ENCODE results near the gene NFIB. TPM values are rescaled to one million over a fixed set of nuclear protein-coding genes. Genes with fewer than 3 reads are reported as not detected.

Gene NFIB
- total RNA-seq, 4 donors from 2014 or later = 61.0 to 68.3 (median 65.4) TPM

DNA sequence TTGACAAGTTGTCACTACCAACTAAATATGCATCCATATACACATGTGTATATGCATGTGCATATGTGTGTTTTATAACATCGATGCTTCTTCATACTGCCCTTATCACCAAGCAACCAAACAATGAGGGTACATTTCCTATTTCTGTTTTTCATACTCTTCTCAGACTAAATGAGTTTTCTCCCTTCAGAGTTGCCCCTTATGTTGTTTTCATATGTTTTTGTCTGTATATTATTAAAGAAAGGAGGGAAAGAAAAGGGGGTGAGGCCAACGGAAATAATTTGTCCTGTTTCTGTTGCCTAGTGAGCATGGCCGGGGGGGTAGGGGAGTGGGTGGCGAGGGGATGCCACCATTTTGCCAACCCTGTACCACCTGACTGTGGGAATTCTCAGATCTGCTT is 28.8 kb upstream of the NFIB start:
- Histone ChIP-seq H3K9me3 (no peaks in the 10 kb centered on the region), H3K27ac (peak overlapping the region in 2 of 4 donors; percentile 57 to 72), H3K27me3 (peaks cover 52% of the 10 kb centered on the region), H3K36me3 (no peaks in the 10 kb centered on the region), H3K4me1 (peaks cover 0 to 65% (median 6%) of the 10 kb centered on the region in 3 donors), H3K4me3 (no peak overlapping the region)
- TF ChIP-seq POLR2A (IDR thresholded peaks at IDR 0.05) (no peak), EP300 (IDR thresholded peaks at IDR 0.05) (no peak), POLR2AphosphoS5 (IDR thresholded peaks at IDR 0.05) (no peak)
- TF ChIP-seq, protein P1, sequence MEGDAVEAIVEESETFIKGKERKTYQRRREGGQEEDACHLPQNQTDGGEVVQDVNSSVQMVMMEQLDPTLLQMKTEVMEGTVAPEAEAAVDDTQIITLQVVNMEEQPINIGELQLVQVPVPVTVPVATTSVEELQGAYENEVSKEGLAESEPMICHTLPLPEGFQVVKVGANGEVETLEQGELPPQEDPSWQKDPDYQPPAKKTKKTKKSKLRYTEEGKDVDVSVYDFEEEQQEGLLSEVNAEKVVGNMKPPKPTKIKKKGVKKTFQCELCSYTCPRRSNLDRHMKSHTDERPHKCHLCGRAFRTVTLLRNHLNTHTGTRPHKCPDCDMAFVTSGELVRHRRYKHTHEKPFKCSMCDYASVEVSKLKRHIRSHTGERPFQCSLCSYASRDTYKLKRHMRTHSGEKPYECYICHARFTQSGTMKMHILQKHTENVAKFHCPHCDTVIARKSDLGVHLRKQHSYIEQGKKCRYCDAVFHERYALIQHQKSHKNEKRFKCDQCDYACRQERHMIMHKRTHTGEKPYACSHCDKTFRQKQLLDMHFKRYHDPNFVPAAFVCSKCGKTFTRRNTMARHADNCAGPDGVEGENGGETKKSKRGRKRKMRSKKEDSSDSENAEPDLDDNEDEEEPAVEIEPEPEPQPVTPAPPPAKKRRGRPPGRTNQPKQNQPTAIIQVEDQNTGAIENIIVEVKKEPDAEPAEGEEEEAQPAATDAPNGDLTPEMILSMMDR (IDR thresholded peaks at IDR 0.05) = no peak
- WGBS, 2 donors (ENCODE audit: low coverage in 1 of 2) = 80 to 86% methylated on average over 1 to 3 of the region's 4 CpGs
- no peak for ATAC-seq

DNA sequence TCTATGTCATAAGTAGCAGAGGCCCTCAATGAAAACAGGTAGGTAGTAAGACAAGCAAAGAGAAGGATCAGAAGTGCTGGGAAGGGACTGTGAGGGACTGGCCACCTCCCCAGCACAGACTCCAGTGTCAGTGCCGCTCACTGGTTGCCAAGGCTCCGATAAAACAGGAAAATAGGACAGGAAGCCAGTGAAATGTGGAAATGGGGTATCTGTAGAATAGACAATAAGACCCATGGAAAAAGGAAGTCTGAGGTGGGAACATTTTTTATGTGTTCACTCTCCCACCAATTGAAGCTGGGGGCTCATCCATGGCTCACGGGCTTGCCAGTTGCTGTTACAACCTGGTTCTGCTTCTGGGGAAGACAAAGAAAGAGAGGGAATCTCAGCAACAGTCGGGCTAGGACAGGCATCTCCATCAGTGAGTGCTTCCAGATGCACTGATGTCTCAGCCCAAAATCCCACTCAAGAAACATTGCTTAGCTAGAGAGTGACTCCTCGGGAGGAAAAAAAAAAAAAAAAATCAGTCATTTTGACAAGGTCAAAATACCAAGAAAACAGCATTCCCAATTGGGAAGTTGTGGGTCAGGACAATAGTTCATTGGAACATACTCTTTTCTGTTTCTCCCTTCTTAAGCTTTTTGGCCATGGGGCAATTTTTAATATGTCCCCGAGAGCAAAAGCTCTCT is 27.6 kb upstream of the NFIB start:
- no peaks in the 10 kb centered on the region for H3K36me3 ChIP-seq
- no peaks in the 10 kb centered on the region for H3K9me3 ChIP-seq
- peak overlapping the region in 3 of 4 donors; percentile 1 to 20 (median 11) for H3K27ac ChIP-seq
- TF ChIP-seq EP300 (IDR thresholded peaks at IDR 0.05) = no peak
- peak; percentile 20 for TF ChIP-seq POLR2AphosphoS5 (IDR thresholded peaks at IDR 0.05)
- WGBS, 2 donors (ENCODE audit: low coverage in 1 of 2) = 49 to 57% methylated on average over 4 to 5 of the region's 6 CpGs
- ATAC-seq = peak; percentile 11
- H3K27me3 ChIP-seq = peaks cover 40% of the 10 kb centered on the region
- peaks cover 0 to 53% (median 6%) of the 10 kb centered on the region in 3 donors for H3K4me1 ChIP-seq
- no peak overlapping the region for H3K4me3 ChIP-seq

DNA sequence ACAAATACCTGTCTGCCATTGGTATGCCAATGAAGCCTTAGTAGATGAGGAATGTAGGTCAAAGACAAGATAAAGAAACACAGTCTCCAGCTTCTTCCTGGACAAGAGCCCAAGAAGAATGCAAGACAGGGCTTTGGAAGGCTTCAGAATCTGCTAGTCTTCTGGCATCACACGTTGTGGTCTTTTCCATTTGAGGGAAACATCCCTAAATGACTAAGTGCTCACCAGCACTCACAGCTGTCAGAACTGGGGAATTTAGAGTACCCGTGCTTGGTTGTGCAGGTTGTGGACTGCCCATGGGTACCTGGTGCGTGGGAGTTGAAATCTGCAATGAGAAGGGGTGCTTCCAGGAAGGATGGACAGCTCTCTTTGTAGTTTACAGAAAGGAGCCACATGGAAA is 27.1 kb upstream of the NFIB start:
- ATAC-seq = no peak
- Histone ChIP-seq H3K27me3 (peaks cover 34% of the 10 kb centered on the region), H3K9me3 (no peaks in the 10 kb centered on the region), H3K4me1 (peaks cover 0 to 48% (median 6%) of the 10 kb centered on the region in 3 donors), H3K4me3 (no peak overlapping the region), H3K36me3 (no peaks in the 10 kb centered on the region), H3K27ac (peak overlapping the region in 3 of 4 donors; percentile 1 to 20 (median 11))
- TF ChIP-seq POLR2AphosphoS5 (IDR thresholded peaks at IDR 0.05) = no peak
- TF ChIP-seq, protein P1 (IDR thresholded peaks at IDR 0.05) = no peak
- no peak for TF ChIP-seq POLR2A (IDR thresholded peaks at IDR 0.05)
- no peak for TF ChIP-seq EP300 (IDR thresholded peaks at IDR 0.05)
- 68 to 71% methylated on average over 2 of the region's 3 CpGs for WGBS, 2 donors (ENCODE audit: low coverage in 1 of 2)

DNA sequence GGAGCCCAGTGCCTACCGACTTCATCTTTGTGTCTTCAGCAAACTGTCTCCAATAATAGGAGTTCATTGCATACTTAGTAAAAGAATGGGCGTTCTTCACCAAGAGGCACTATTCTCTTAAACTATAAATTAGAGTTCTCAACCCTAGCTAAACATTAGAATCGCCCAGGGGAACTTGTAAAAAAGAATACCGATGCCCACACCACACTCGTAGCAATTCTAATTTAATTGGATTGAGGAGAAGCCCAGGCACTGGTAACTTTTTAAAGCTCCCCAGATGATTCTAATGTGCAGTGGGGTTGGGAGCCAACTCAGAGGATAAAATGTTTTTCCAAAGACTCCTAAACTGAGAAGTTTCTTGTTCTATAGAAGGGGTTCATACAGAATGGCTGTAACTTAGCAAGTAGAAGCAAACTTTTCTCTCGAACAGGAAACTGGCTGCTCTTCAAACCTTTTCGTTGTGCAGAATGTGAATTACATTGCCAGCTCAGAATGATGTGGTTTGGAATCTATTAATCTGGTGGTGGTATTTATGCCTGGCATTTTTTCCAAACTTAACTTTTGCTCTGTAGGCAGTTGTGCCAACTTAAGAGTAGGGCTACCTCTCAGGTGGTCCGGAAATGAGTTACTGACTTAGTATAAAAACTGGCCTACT is 26.4 kb upstream of the NFIB start:
- H3K27ac ChIP-seq = peak overlapping the region in 2 of 4 donors; percentile 11 to 20
- 68 to 80% methylated on average over 7 to 8 of the region's 8 CpGs for WGBS, 2 donors (ENCODE audit: low coverage in 1 of 2)
- H3K9me3 ChIP-seq = no peaks in the 10 kb centered on the region
- peaks cover 0 to 41% (median 6%) of the 10 kb centered on the region in 3 donors for H3K4me1 ChIP-seq
- TF ChIP-seq POLR2AphosphoS5 (IDR thresholded peaks at IDR 0.05) = no peak
- TF ChIP-seq, protein P1 (IDR thresholded peaks at IDR 0.05) = no peak
- no peak for TF ChIP-seq EP300 (IDR thresholded peaks at IDR 0.05)
- TF ChIP-seq POLR2A (IDR thresholded peaks at IDR 0.05) = no peak
- H3K27me3 ChIP-seq = peaks cover 28% of the 10 kb centered on the region
- H3K36me3 ChIP-seq = no peaks in the 10 kb centered on the region
- ATAC-seq = no peak
- H3K4me3 ChIP-seq = no peak overlapping the region

DNA sequence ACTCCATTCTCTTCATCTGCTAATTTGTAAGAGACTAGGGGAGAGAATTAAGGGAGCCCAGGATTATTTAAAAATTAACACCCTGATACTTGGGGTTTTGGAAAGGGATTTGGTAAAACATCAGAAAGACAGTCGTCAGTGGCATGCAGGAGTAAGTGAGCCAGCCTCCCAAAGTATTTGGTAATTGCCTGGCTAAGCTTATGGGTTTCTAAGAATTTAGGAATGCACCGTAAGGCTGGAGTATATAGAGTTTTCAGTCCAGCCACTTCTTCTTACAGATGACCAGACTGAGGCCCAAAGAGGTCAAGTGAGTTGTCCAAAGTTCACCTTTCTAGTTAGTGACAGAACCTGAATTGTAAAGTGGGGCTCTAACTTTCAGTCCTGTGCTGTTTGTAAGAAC is 25.8 kb upstream of the NFIB start:
- Histone ChIP-seq H3K4me1 (peaks cover 0 to 40% (median 6%) of the 10 kb centered on the region in 3 donors), H3K36me3 (no peaks in the 10 kb centered on the region), H3K9me3 (no peaks in the 10 kb centered on the region), H3K4me3 (no peak overlapping the region), H3K27ac (no peak overlapping the region), H3K27me3 (peaks cover 22% of the 10 kb centered on the region)
- TF ChIP-seq POLR2AphosphoS5 (IDR thresholded peaks at IDR 0.05) (no peak), EP300 (IDR thresholded peaks at IDR 0.05) (no peak), POLR2A (IDR thresholded peaks at IDR 0.05) (no peak)
- TF ChIP-seq, protein P1 (IDR thresholded peaks at IDR 0.05) = no peak
- ATAC-seq = no peak
- WGBS, 2 donors (ENCODE audit: low coverage in 1 of 2) = 100% methylated on average over 2 of the region's 2 CpGs

Data from gastroesophageal sphincter (tissue), 4 donors.